Fibroblast of lung (primary cell): ENCODE results near the gene VWA2. TPM values are rescaled to one million over a fixed set of nuclear protein-coding genes. Genes with fewer than 3 reads are reported as not detected.

Source experiments
- DNase-seq, 2 donors: peaks; one replicate each; pipeline versions ENCODE4 v3.0.0 to v3.0.0-alpha.2; 2010; ENCODE audit warnings: low read depth in 2 of 2
- H2AFZ ChIP-seq: 2 replicates; pipeline ENCODE4 v1.5.1; 2012; ENCODE audit warnings: low read length, control low read depth, inconsistent platforms
- H3K27ac ChIP-seq: 2 replicates; pipeline ENCODE4 v1.5.1; 2011; ENCODE audit warnings: low read length, control low read depth; ENCODE audit not compliant: insufficient read depth
- H3K27me3 ChIP-seq: 2 replicates; pipeline ENCODE4 v1.5.1; 2011; ENCODE audit warnings: mild to moderate bottlenecking, low read length; ENCODE audit not compliant: control insufficient read depth, insufficient read depth
- H3K36me3 ChIP-seq: 2 replicates; pipeline ENCODE4 v1.5.1; 2011; ENCODE audit warnings: low read length; ENCODE audit not compliant: control insufficient read depth, insufficient read depth
- H3K4me1 ChIP-seq: 2 replicates; pipeline ENCODE4 v1.5.1; 2011; ENCODE audit warnings: low read length; ENCODE audit not compliant: control insufficient read depth, insufficient read depth; ENCODE audit errors: extremely low read depth
- H3K4me2 ChIP-seq: 2 replicates; pipeline ENCODE4 v1.5.1; 2011; ENCODE audit warnings: low read length, control low read depth; ENCODE audit not compliant: insufficient read depth; ENCODE audit errors: extremely low read depth
- H3K4me3 ChIP-seq, 4 experiments: fragments of 200-600 bp in 1 of 4; sonication (generic) in 1 of 4; replicated peaks in 1 of 4; 2 replicates each; pipeline ENCODE4 v1.5.1; 2011 to 2016; ENCODE audit warnings: low read length in 4 of 4, low read depth in 3 of 4, mild to moderate bottlenecking in 3 of 4, control low read depth in 2 of 4, inconsistent platforms in 1 of 4, mixed read lengths in 1 of 4; ENCODE audit not compliant: insufficient read depth in 1 of 4; ENCODE audit errors: control extremely low read depth in 1 of 4
- H3K79me2 ChIP-seq: 2 replicates; pipeline ENCODE4 v1.5.1; 2012; ENCODE audit warnings: mild to moderate bottlenecking, low read length, inconsistent platforms; ENCODE audit not compliant: control insufficient read depth, insufficient read depth
- H3K9ac ChIP-seq: 2 replicates; pipeline ENCODE4 v1.5.1; 2011; ENCODE audit warnings: mild to moderate bottlenecking, low read length, control low read depth; ENCODE audit not compliant: insufficient read depth
- H3K9me3 ChIP-seq: 2 replicates; pipeline ENCODE4 v1.5.1; 2012; ENCODE audit warnings: low read depth, low read length; ENCODE audit not compliant: control insufficient read depth, insufficient read depth
- H4K20me1 ChIP-seq: 2 replicates; pipeline ENCODE4 v1.5.1; 2011; ENCODE audit warnings: low read length; ENCODE audit not compliant: control insufficient read depth, insufficient read depth; ENCODE audit errors: extremely low read depth
- EZH2 ChIP-seq: IDR thresholded peaks from 2 replicates; pipeline ENCODE4 v1.5.1; 2012; ENCODE audit warnings: low read length, control low read depth, mild to moderate bottlenecking; ENCODE audit errors: missing control alignments
- polyA plus RNA-seq, 2 donors: library from polyadenylated mRNA; depleted of rRNA in 1 of 2; stranded (reverse) in 1 of 2; unstranded in 1 of 2; fragments of >200 nt; gene quantifications; 2 replicates each; pipeline ENCODE4 v1.2.1, GENCODE V29; 2011 to 2012; ENCODE audit warnings: missing spikeins in 1 of 2
- total RNA-seq: library from RNA; depleted of rRNA; stranded (reverse); fragments of >200 nt; gene quantifications from 2 replicates; pipeline ENCODE4 v1.2.1, GENCODE V29; 2014
- TF ChIP-seq, protein P1 (sequence below), 2 donors: IDR thresholded peaks in 1 of 2; conservative IDR thresholded peaks in 1 of 2; 1 replicate in 1 of 2; 2 replicates in 1 of 2; pipeline ENCODE4 v1.5.1; 2011 to 2012; ENCODE audit warnings: low read length in 2 of 2, control low read depth in 1 of 2, inconsistent platforms in 1 of 2, low read depth in 1 of 2, mild to moderate bottlenecking in 1 of 2

The VWA2 gene
- total and polyA plus RNA-seq, 2 donors (not counting 1 experiment from before 2014, with no cell fraction given), result 0.11 to 0.17 TPM

DNA sequence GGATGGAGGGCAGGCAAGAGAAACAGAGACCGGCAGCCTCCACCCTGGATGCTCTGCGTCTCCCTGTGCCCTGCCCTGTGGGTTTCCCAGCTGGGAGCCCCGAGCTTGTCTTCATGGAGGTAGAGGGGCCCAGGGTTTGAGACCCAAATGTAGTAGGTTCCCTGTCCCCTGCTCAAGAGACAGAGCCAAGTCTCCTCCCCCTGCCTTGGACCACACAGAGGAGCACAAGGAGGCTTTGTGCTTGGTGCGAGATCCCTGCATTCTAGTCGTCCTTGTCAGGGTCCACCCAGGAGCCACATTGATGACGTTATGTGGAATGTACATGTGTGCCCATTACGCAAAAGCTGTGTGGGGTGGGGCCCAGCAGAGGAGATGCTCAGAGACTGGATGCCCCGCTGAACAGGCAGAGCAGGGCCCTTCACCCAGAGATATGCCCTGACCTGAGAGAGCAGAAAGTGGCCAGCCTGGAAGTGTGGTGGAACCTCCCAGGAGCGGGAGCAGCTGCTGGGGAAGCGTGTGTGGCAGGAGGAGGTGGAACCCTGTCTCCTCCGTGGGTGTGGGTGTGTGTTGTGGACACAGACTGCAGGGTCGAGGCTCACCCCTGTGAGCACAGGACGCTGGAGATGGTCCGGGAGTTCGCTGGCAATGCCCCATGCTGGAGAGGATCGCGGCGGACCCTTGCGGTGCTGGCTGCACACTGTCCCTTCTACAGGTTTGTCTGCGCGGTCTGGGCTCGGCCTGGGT is 39.3 kb downstream of the VWA2 start:
- no peaks in the 10 kb centered on the region for H3K4me1 ChIP-seq
- H3K9ac ChIP-seq, result no peak overlapping the region
- no peaks in the 10 kb centered on the region for H3K36me3 ChIP-seq
- no peak for DNase-seq
- no peak overlapping the region for H3K27ac ChIP-seq
- H2AFZ ChIP-seq, result no peak overlapping the region
- H3K27me3 ChIP-seq, result peaks cover 19% of the 10 kb centered on the region
- TF ChIP-seq, protein P1, sequence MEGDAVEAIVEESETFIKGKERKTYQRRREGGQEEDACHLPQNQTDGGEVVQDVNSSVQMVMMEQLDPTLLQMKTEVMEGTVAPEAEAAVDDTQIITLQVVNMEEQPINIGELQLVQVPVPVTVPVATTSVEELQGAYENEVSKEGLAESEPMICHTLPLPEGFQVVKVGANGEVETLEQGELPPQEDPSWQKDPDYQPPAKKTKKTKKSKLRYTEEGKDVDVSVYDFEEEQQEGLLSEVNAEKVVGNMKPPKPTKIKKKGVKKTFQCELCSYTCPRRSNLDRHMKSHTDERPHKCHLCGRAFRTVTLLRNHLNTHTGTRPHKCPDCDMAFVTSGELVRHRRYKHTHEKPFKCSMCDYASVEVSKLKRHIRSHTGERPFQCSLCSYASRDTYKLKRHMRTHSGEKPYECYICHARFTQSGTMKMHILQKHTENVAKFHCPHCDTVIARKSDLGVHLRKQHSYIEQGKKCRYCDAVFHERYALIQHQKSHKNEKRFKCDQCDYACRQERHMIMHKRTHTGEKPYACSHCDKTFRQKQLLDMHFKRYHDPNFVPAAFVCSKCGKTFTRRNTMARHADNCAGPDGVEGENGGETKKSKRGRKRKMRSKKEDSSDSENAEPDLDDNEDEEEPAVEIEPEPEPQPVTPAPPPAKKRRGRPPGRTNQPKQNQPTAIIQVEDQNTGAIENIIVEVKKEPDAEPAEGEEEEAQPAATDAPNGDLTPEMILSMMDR (conservative IDR thresholded peaks at IDR 0.05 in 1 of 2, IDR thresholded peaks at IDR 0.05 in 1 of 2; ENCODE audit: low read depth in 1 of 2, low read length in 2 of 2), result no peak
- TF ChIP-seq EZH2, result no peak
- no peak overlapping the region for H3K4me2 ChIP-seq
- no peaks in the 10 kb centered on the region for H4K20me1 ChIP-seq
- no peak overlapping the region for H3K4me3 ChIP-seq
- no peaks in the 10 kb centered on the region for H3K79me2 ChIP-seq
- no peaks in the 10 kb centered on the region for H3K9me3 ChIP-seq

DNA sequence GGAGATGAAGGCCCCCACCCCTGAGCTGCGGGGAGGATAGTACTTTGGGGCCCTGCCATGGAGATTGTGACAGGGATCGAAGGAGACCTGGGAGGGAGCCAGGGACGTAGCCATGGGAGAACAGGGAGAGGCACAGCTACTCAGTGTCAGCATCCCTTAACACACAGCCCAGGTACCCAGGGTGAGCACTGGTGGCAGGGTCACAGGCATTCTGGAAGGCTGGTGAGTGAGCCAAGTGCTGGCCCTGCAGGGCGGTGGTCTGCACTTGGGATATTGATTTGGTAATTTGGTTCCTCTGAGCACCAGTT is 39.8 kb downstream of the VWA2 start:
- H4K20me1 ChIP-seq, result no peaks in the 10 kb centered on the region
- H3K9me3 ChIP-seq, result no peaks in the 10 kb centered on the region
- no peak overlapping the region for H3K4me2 ChIP-seq
- H3K27ac ChIP-seq, result no peak overlapping the region
- no peak for DNase-seq
- no peak overlapping the region for H3K4me3 ChIP-seq
- H2AFZ ChIP-seq, result no peak overlapping the region
- peaks cover 21% of the 10 kb centered on the region for H3K27me3 ChIP-seq
- H3K4me1 ChIP-seq, result no peaks in the 10 kb centered on the region
- no peak overlapping the region for H3K9ac ChIP-seq
- no peaks in the 10 kb centered on the region for H3K79me2 ChIP-seq
- TF ChIP-seq, protein P1 (conservative IDR thresholded peaks at IDR 0.05 in 1 of 2, IDR thresholded peaks at IDR 0.05 in 1 of 2; ENCODE audit: low read depth in 1 of 2, low read length in 2 of 2), result no peak
- TF ChIP-seq EZH2, result no peak
- H3K36me3 ChIP-seq, result no peaks in the 10 kb centered on the region

DNA sequence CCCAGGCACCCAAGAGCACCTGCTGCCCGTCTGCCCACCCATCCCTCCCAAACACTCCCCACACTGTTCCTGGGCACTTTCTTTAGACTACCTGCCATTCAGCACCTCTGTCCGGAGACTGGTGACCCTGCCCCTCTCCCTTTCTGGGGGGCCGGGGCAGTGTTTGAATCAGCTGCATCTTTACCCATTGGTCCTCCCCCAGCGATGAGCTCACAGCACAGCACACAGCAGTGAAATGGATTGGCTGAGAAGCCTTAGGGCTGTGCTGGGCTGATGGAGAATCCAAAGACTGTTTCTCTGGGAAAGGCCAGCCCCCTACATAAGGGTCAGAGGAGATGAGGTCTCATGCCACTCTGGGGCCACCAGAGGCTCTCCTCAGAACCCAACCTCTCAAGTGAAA is 40.2 kb downstream of the VWA2 start:
- H3K27me3 ChIP-seq, result peaks cover 23% of the 10 kb centered on the region
- no peaks in the 10 kb centered on the region for H3K4me1 ChIP-seq
- H3K79me2 ChIP-seq, result no peaks in the 10 kb centered on the region
- no peak overlapping the region for H3K9ac ChIP-seq
- DNase-seq, result no peak
- TF ChIP-seq, protein P1 (conservative IDR thresholded peaks at IDR 0.05 in 1 of 2, IDR thresholded peaks at IDR 0.05 in 1 of 2; ENCODE audit: low read depth in 1 of 2, low read length in 2 of 2), result no peak
- no peak for TF ChIP-seq EZH2
- H4K20me1 ChIP-seq, result no peaks in the 10 kb centered on the region
- no peak overlapping the region for H2AFZ ChIP-seq
- H3K9me3 ChIP-seq, result no peaks in the 10 kb centered on the region
- H3K27ac ChIP-seq, result no peak overlapping the region
- H3K36me3 ChIP-seq, result no peaks in the 10 kb centered on the region
- H3K4me3 ChIP-seq, result no peak overlapping the region
- no peak overlapping the region for H3K4me2 ChIP-seq
